ENCODE results near the gene EYS.

The EYS gene

DNA sequence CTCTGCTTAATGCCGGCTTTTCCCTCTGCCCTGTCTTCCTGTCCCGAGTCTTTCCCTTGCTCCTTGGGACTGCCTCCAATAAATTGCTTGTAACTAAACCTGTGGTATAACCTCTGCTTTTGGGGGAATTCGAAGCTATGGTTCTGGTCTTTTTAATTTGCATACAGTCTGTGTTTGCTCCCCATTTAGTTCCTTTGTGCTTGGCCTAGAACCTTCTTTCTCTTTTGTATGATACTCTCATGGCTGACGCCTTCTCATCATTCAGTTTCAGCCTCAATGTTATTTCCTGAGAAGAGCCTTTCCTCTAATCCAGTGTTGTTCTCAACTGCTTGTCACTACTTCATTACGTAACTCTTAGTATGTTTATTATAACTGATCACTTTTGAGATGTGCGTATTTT is 1823.4 kb downstream of the EYS start:
- Histone ChIP-seq H3K4me1 (ENCODE audit: control insufficient read depth, insufficient read depth, low read length) (no peaks in the 10 kb centered on the region), H3K27ac (ENCODE audit: low read length) (no peak overlapping the region), H3K4me3 (ENCODE audit: low read length) (no peak overlapping the region), H3K27me3 (ENCODE audit: control insufficient read depth, insufficient read depth, low read length) (no peaks in the 10 kb centered on the region), H3K9me3 (ENCODE audit: control insufficient read depth, insufficient read depth, low read length) (peaks cover 2% of the 10 kb centered on the region), H3K36me3 (ENCODE audit: control insufficient read depth, insufficient read depth, low read length) (no peaks in the 10 kb centered on the region; the same call in 1 of the 2 replicates)
- WGBS (ENCODE audit: insufficient coverage, insufficient read length) = no CpG with 5 or more reads among the region's 6 CpGs
- DNase-seq (ENCODE audit: low read depth, low spot score) = no peak

DNA sequence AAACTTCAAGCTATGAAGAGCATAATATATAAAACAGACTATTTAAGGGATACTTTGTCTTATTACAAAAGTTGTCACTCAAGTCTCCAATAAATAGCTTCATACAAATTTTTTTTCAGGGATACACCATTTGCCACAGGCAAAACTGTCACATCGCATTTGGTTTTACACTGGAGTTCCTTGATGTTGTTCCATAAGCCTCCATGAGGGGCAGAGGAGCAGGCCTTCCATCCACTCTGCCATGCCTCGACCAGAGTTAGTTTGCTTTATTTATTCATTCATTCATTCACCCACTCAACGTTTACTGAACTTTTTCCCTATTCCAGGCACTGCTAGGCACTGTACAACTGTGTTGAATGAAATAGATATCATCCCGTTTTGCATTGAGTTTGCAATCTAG is 1824.8 kb downstream of the EYS start:
- Histone ChIP-seq H3K4me1 (ENCODE audit: control insufficient read depth, insufficient read depth, low read length) (no peaks in the 10 kb centered on the region), H3K9me3 (ENCODE audit: control insufficient read depth, insufficient read depth, low read length) (peaks cover 2% of the 10 kb centered on the region), H3K4me3 (ENCODE audit: low read length) (no peak overlapping the region), H3K27me3 (ENCODE audit: control insufficient read depth, insufficient read depth, low read length) (no peaks in the 10 kb centered on the region), H3K36me3 (ENCODE audit: control insufficient read depth, insufficient read depth, low read length) (no peaks in the 10 kb centered on the region; the same call in 1 of the 2 replicates), H3K27ac (ENCODE audit: low read length) (no peak overlapping the region)
- DNase-seq (ENCODE audit: low read depth, low spot score) = no peak
- WGBS (ENCODE audit: insufficient coverage, insufficient read length) = no CpG with 5 or more reads among the region's 4 CpGs

DNA sequence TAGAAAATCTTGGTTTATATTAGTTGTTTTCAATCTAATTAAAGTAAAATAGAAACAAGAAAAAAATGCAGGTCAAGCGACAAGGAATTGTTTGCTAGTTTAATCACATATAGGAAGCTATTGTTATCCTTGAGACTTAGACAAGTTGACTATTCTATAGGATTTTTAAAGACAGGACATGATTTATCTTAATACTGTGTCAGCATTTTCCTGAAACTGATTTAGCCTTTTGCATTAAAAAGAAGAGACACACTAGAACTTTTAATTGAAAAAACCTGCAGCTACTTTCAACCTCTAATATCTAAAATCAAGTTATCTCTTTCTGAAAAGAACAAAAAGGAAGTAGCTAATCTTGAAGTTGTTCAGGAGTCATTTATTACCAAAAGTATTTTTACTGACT is 1825.2 kb downstream of the EYS start:
- no CpG with 5 or more reads among the region's 1 CpG for WGBS (ENCODE audit: insufficient coverage, insufficient read length)
- H3K4me3 ChIP-seq (ENCODE audit: low read length) = no peak overlapping the region
- no peak for DNase-seq (ENCODE audit: low read depth, low spot score)
- H3K9me3 ChIP-seq (ENCODE audit: control insufficient read depth, insufficient read depth, low read length) = peaks cover 2% of the 10 kb centered on the region
- no peaks in the 10 kb centered on the region for H3K4me1 ChIP-seq (ENCODE audit: control insufficient read depth, insufficient read depth, low read length)
- H3K27ac ChIP-seq (ENCODE audit: low read length) = no peak overlapping the region
- no peaks in the 10 kb centered on the region; the same call in 1 of the 2 replicates for H3K36me3 ChIP-seq (ENCODE audit: control insufficient read depth, insufficient read depth, low read length)
- no peaks in the 10 kb centered on the region for H3K27me3 ChIP-seq (ENCODE audit: control insufficient read depth, insufficient read depth, low read length)

- Histone ChIP-seq H3K4me1 (ENCODE audit: control insufficient read depth, insufficient read depth, low read length) (no peaks in the 10 kb centered on the region), H3K4me3 (ENCODE audit: low read length) (no peak overlapping the region), H3K9me3 (ENCODE audit: control insufficient read depth, insufficient read depth, low read length) (no peaks in the 10 kb centered on the region), H3K27ac (ENCODE audit: low read length) (no peak overlapping the region), H3K36me3 (ENCODE audit: control insufficient read depth, insufficient read depth, low read length) (no peaks in the 10 kb centered on the region), H3K27me3 (ENCODE audit: control insufficient read depth, insufficient read depth, low read length) (no peaks in the 10 kb centered on the region)
- DNase-seq (ENCODE audit: low read depth, low spot score) = no peak
- no CpG with 5 or more reads among the region's 4 CpGs for WGBS (ENCODE audit: insufficient coverage, insufficient read length)
Observed at GRCh38 chr6:63872233-63872632, 1834.8 kb downstream of the EYS start.

GRCh38 chr6:63868351-63868750 is 1838.7 kb downstream of the EYS start:
- no peaks in the 10 kb centered on the region for H3K4me1 ChIP-seq (ENCODE audit: control insufficient read depth, insufficient read depth, low read length)
- H3K27me3 ChIP-seq (ENCODE audit: control insufficient read depth, insufficient read depth, low read length) = no peaks in the 10 kb centered on the region
- no peak overlapping the region for H3K4me3 ChIP-seq (ENCODE audit: low read length)
- H3K27ac ChIP-seq (ENCODE audit: low read length) = no peak overlapping the region
- WGBS (ENCODE audit: insufficient coverage, insufficient read length) = no CpG with 5 or more reads among the region's 3 CpGs
- no peaks in the 10 kb centered on the region for H3K36me3 ChIP-seq (ENCODE audit: control insufficient read depth, insufficient read depth, low read length)
- H3K9me3 ChIP-seq (ENCODE audit: control insufficient read depth, insufficient read depth, low read length) = no peaks in the 10 kb centered on the region
- DNase-seq (ENCODE audit: low read depth, low spot score) = no peak

DNA sequence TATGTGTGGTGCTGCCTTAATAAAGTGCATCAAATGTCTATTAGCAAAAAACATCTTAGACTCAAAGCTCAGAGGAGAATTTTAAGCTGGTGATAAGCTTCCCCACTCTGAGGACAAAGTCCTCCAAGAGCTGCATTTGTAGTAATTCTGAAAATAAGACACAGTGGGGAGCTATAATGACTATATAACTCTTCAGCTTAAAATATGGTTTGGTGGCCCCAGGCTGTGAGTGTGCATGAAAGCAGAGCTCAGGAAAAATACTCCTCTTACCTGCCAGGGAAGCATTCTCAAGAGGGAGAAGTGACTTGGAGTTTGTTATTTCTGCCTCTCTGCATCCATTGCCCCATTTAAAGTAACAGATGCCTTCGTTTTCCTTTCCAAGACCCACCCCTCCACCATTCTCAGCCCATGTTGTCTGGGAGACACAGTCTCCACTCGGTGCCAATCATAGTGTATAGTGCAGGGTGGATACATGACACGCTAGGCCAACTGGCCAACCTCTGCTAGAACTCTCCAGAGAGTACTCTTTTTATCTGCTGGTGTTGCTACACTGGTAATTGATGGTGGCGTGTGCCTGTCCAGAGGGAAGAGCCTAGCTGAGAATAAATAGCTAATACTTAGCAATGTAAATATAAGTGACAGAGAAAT is 1842.2 kb downstream of the EYS start:
- no peak for DNase-seq (ENCODE audit: low read depth, low spot score)
- WGBS (ENCODE audit: insufficient coverage, insufficient read length) = no CpG with 5 or more reads among the region's 4 CpGs

GRCh38 chr6:63864061-63864460 is 1843.0 kb downstream of the EYS start:
- no peak overlapping the region for H3K4me3 ChIP-seq (ENCODE audit: low read length)
- H3K27ac ChIP-seq (ENCODE audit: low read length) = no peak overlapping the region
- H3K27me3 ChIP-seq (ENCODE audit: control insufficient read depth, insufficient read depth, low read length) = no peaks in the 10 kb centered on the region
- H3K4me1 ChIP-seq (ENCODE audit: control insufficient read depth, insufficient read depth, low read length) = no peaks in the 10 kb centered on the region
- no peaks in the 10 kb centered on the region for H3K9me3 ChIP-seq (ENCODE audit: control insufficient read depth, insufficient read depth, low read length)
- WGBS (ENCODE audit: insufficient coverage, insufficient read length) = no CpG with 5 or more reads among the region's 1 CpG
- no peaks in the 10 kb centered on the region for H3K36me3 ChIP-seq (ENCODE audit: control insufficient read depth, insufficient read depth, low read length)
- no peak for DNase-seq (ENCODE audit: low read depth, low spot score)

More for the DNA sequence above, 1842.2 kb downstream of the EYS start:
- Histone ChIP-seq H3K36me3 (ENCODE audit: control insufficient read depth, insufficient read depth, low read length) (no peaks in the 10 kb centered on the region), H3K4me1 (ENCODE audit: control insufficient read depth, insufficient read depth, low read length) (no peaks in the 10 kb centered on the region), H3K27ac (ENCODE audit: low read length) (no peak overlapping the region), H3K4me3 (ENCODE audit: low read length) (no peak overlapping the region), H3K9me3 (ENCODE audit: control insufficient read depth, insufficient read depth, low read length) (no peaks in the 10 kb centered on the region), H3K27me3 (ENCODE audit: control insufficient read depth, insufficient read depth, low read length) (no peaks in the 10 kb centered on the region)

DNA sequence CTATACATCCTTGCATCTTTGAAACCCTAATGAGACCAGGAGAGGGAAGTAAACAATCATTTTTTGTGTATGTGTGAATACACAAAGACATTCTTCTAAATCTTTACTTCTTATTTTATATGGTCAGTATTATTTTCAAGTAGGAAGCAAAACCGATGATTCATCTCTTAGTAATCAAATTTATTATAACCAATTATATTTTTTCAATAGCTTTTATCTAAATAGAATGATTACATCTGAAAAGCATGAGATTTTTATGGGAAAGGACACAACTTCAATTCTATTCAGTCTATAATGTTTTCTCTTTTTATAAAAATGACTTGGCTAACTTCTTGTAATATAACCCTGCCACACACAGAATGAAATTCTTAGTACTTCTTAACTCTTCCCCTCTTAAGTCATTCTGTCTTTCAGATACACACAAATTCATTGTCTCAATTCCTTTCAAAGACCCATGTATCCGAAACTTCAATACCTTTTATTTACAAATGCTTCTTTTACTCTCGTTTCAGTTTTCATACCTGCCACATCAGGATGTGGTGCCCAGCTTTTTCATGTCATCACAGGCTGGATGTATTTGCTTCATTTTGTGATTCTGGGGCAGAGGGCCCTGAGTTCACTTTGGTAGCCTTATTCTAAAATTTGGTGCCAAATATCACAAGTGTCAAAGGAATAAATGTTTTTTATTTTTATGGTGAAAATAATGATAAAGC is 1844.4 kb downstream of the EYS start:
- Histone ChIP-seq H3K4me3 (ENCODE audit: low read length) (no peak overlapping the region), H3K27me3 (ENCODE audit: control insufficient read depth, insufficient read depth, low read length) (no peaks in the 10 kb centered on the region), H3K9me3 (ENCODE audit: control insufficient read depth, insufficient read depth, low read length) (no peaks in the 10 kb centered on the region), H3K4me1 (ENCODE audit: control insufficient read depth, insufficient read depth, low read length) (no peaks in the 10 kb centered on the region), H3K27ac (ENCODE audit: low read length) (no peak overlapping the region), H3K36me3 (ENCODE audit: control insufficient read depth, insufficient read depth, low read length) (no peaks in the 10 kb centered on the region)
- 100% methylated on average over 2 of the region's 3 CpGs for whole genome bisulfite sequencing (ENCODE audit: insufficient coverage, insufficient read length)
- DNase-seq (ENCODE audit: low read depth, low spot score) = no peak

DNA sequence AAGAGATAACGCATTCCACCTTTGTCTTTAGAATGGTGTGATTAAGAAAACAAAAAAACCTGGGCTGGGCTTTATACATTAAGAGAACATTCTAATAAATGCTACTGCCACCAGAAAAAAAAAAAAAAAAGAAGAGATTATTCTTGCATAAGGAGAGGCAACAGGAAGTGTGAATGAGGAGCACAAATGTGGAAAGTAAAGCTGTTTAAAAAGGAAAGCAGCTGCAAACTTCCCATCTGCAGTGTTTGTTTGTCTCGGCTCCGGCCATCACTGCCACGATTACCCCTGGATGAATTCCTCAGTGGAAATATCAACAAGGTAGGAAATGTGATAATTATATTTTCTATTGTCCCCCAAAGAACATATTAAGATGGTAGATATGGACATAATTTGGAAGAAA is 1847.5 kb downstream of the EYS start:
- Histone ChIP-seq H3K27me3 (ENCODE audit: control insufficient read depth, insufficient read depth, low read length) (no peaks in the 10 kb centered on the region), H3K9me3 (ENCODE audit: control insufficient read depth, insufficient read depth, low read length) (no peaks in the 10 kb centered on the region), H3K27ac (ENCODE audit: low read length) (no peak overlapping the region), H3K4me1 (ENCODE audit: control insufficient read depth, insufficient read depth, low read length) (no peaks in the 10 kb centered on the region), H3K4me3 (ENCODE audit: low read length) (no peak overlapping the region), H3K36me3 (ENCODE audit: control insufficient read depth, insufficient read depth, low read length) (no peaks in the 10 kb centered on the region)
- WGBS (ENCODE audit: insufficient coverage, insufficient read length) = no CpG with 5 or more reads among the region's 4 CpGs
- no peak for DNase-seq (ENCODE audit: low read depth, low spot score)

DNA sequence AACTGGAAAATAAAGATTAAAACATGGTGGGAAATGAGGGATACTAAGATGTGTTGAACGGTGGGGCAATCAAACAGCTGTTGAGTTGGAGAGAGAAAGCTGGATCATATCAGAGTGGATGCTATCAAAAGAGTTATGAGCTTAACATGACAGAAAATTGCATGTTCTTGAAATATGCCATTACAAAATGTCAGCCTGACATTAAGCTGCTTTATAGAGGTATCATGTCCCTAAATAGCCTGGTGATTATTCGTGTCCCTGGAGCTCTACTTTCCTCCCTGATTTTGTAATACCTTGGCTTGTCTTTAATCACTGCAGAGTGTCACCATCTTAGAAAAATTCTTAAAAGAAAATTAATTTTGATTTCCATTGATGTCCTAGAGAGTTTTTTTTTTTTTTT is 1848.3 kb downstream of the EYS start:
- WGBS (ENCODE audit: insufficient coverage, insufficient read length) = no CpG with 5 or more reads among the region's 2 CpGs
- H3K9me3 ChIP-seq (ENCODE audit: control insufficient read depth, insufficient read depth, low read length) = no peaks in the 10 kb centered on the region

DNA sequence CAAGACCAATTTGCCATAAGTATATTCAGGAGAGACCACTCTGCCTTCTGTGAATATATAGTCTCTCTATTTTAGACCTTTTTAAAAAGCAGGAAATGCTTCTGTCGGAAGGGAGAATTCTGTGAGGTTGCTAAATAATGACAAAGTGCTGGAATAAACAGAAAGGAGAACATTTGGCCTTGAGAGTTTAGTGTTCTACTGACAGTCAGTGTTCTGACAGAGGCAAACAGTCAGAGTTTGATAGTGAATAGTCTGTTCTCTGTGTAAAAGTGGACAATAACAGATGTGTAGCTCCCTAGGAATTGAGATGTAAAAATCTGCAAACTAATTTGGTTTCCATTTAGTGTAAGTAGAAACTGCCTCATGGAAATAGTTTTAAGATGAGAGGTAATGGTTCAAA is 1850.8 kb downstream of the EYS start:
- Histone ChIP-seq H3K4me1 (ENCODE audit: control insufficient read depth, insufficient read depth, low read length) (no peaks in the 10 kb centered on the region), H3K4me3 (ENCODE audit: low read length) (no peak overlapping the region), H3K36me3 (ENCODE audit: control insufficient read depth, insufficient read depth, low read length) (no peaks in the 10 kb centered on the region), H3K9me3 (ENCODE audit: control insufficient read depth, insufficient read depth, low read length) (no peaks in the 10 kb centered on the region), H3K27ac (ENCODE audit: low read length) (no peak overlapping the region), H3K27me3 (ENCODE audit: control insufficient read depth, insufficient read depth, low read length) (no peaks in the 10 kb centered on the region)
- WGBS (ENCODE audit: insufficient coverage, insufficient read length) = no CpG with 5 or more reads among the region's 1 CpG
- DNase-seq (ENCODE audit: low read depth, low spot score) = no peak

More for the DNA sequence above, 1848.3 kb downstream of the EYS start:
- H3K36me3 ChIP-seq (ENCODE audit: control insufficient read depth, insufficient read depth, low read length) = no peaks in the 10 kb centered on the region
- no peak for DNase-seq (ENCODE audit: low read depth, low spot score)
- H3K27ac ChIP-seq (ENCODE audit: low read length) = no peak overlapping the region
- no peaks in the 10 kb centered on the region for H3K4me1 ChIP-seq (ENCODE audit: control insufficient read depth, insufficient read depth, low read length)
- no peak overlapping the region for H3K4me3 ChIP-seq (ENCODE audit: low read length)
- no peaks in the 10 kb centered on the region for H3K27me3 ChIP-seq (ENCODE audit: control insufficient read depth, insufficient read depth, low read length)

All from iPS DF 6.9 (cell line).